Activated T-cell treated with anti-CD3 and anti-CD28 coated beads, Interleukin-2, amount 50 U/mL, for 24 hours (primary cell): ENCODE results near the gene CDC42BPB.

ENCODE experiments used
- DNase-seq: peaks from one replicate; pipeline ENCODE4 v3.0.0-alpha.2; 2020
- H3K27ac Mint-ChIP-seq: 2 replicates; pipeline ENCODE4 v1.8.0; 2020; ENCODE audit warnings: mild to moderate bottlenecking, mixed read lengths
- H3K27me3 Mint-ChIP-seq: 2 replicates; pipeline ENCODE4 v1.8.0; 2020; ENCODE audit warnings: mixed read lengths
- H3K36me3 Mint-ChIP-seq: 2 replicates; pipeline ENCODE4 v1.8.0; 2020; ENCODE audit warnings: low read depth, mixed read lengths
- H3K4me1 Mint-ChIP-seq: 2 replicates; pipeline ENCODE4 v1.8.0; 2020; ENCODE audit warnings: low read depth, mixed read lengths
- H3K4me3 Mint-ChIP-seq: 2 replicates; pipeline ENCODE4 v1.8.0; 2020; ENCODE audit warnings: mild to moderate bottlenecking, moderate library complexity, mixed read lengths
- H3K9me3 Mint-ChIP-seq: 2 replicates; pipeline ENCODE4 v1.8.0; 2020; ENCODE audit warnings: mixed read lengths

CDC42BPB gene

DNA sequence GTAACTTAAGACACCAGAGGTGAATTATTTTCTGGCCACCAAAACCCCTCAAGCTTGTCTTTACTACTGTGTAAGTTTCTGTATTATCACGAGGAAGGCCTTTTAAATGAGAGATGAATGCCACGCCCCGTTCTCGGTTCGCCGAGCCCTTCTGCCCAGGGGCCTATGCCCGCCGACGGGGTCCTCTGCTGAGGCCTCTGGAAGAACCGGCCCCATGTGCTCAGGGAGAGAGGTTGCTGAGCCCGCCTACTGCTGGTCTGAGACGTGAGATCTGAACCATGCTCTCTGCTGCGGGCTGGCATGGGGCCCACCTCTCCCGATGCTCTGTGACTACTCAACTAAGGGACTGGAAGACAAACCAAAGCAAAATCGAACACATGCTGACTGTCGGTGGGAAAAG, 113.9 kb downstream of the CDC42BPB start:
- H3K27ac Mint-ChIP-seq, result no peak overlapping the region
- H3K36me3 Mint-ChIP-seq, result peaks cover 2% of the 10 kb centered on the region
- no peaks in the 10 kb centered on the region for H3K27me3 Mint-ChIP-seq
- no peak overlapping the region for H3K4me3 Mint-ChIP-seq
- H3K9me3 Mint-ChIP-seq, result no peaks in the 10 kb centered on the region
- H3K4me1 Mint-ChIP-seq, result peaks cover 14% of the 10 kb centered on the region
- no peak for DNase-seq

- H3K9me3 Mint-ChIP-seq, result no peaks in the 10 kb centered on the region
- DNase-seq, result no peak
- H3K4me1 Mint-ChIP-seq, result peaks cover 9% of the 10 kb centered on the region
- peaks cover under 1% of the 10 kb centered on the region for H3K36me3 Mint-ChIP-seq
- no peaks in the 10 kb centered on the region for H3K27me3 Mint-ChIP-seq
- no peak overlapping the region for H3K27ac Mint-ChIP-seq
- no peak overlapping the region for H3K4me3 Mint-ChIP-seq
Measured at GRCh38 chr14:102942069-102942468, 115.3 kb downstream of the CDC42BPB start.

DNA sequence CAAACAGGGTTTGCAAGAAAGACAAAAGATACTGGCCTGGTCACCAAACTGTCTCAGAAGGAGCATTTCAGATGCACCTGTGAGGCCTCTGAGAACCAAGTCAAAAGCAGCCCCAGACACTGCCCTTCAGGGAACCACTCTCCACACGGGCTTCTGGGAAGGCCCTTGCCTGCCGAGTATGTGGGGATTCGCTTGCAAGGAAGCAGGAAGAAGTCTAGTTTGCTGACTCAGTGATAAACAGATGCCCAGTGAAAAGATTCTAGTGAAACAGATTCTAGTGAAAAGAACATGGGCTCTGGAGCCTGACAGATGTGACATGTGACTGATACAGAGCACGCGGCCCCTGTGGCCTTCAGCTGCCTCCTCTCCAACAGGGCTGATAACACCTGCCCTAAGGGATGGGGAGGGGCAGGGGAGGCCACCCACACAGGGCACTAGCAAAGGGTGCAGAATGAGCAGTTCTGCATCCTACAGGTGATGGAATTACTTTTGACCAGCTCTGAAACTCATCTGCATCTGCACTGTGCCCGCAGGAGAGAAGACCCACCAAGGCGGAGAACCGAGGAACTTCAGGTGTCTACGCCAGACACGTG, 115.8 kb downstream of the CDC42BPB start:
- no peak for DNase-seq
- Mint-ChIP-seq H3K36me3 (no peaks in the 10 kb centered on the region), H3K27me3 (no peaks in the 10 kb centered on the region), H3K9me3 (no peaks in the 10 kb centered on the region), H3K27ac (no peak overlapping the region), H3K4me3 (no peak overlapping the region), H3K4me1 (peaks cover 3% of the 10 kb centered on the region)

DNA sequence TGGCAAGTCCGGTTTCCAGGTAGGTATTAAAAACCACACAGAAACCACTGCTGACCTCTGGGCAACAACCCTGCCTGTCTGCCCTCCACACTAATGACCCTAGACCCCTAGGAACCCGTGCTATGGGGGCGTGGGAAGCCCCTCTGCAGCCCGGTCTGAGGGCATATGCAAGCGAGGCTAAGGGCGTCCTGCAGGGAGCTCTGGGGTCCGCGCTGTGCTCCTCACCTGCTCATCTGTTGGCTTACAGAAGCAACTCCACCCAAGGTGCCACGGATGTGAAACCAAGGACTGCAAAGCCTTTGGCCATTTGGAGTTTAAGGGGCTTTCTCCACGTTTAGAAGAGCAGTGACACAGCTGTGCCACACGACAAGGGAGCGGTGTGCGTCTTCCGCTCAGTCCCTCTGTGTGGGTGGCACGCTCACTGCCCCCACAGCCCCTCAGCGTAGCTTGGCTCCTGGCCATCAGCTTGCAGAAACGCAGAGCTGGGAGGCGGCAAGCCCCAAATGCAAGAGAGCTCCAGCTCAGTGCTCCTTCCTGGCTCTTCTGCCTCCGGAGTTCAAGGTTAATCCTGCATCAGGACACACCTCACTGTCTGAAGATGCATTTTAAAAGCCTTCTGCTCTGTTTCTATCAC, 116.5 kb downstream of the CDC42BPB start:
- no peak overlapping the region for H3K4me3 Mint-ChIP-seq
- H3K27ac Mint-ChIP-seq, result no peak overlapping the region
- H3K27me3 Mint-ChIP-seq, result no peaks in the 10 kb centered on the region
- no peaks in the 10 kb centered on the region for H3K4me1 Mint-ChIP-seq
- no peaks in the 10 kb centered on the region for H3K36me3 Mint-ChIP-seq
- DNase-seq, result no peak
- no peaks in the 10 kb centered on the region for H3K9me3 Mint-ChIP-seq

GRCh38 chr14:102939820-102940561, 117.4 kb downstream of the CDC42BPB start:
- Mint-ChIP-seq H3K36me3 (no peaks in the 10 kb centered on the region), H3K4me1 (no peaks in the 10 kb centered on the region), H3K27ac (no peak overlapping the region), H3K9me3 (no peaks in the 10 kb centered on the region), H3K4me3 (no peak overlapping the region), H3K27me3 (no peaks in the 10 kb centered on the region)
- DNase-seq, result no peak

DNA sequence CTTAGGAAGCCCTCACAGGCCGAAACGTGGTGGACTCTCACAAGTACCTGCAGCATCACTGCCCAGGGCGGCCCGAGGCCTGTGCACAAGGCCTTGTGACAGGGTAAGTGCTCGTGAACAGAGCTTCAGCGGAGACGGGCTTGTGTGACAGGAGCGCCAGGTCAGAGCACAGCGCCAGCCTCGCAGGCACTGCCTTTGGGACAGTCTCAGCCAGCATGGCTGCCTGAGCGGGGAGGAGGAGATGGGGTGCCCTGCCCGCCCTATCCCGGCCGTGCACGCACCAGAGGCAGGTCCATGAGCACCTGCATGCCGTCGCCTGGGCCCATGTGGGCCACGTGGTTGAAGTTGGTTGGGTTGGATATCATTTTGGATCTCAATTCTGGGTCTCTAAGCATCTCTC, 118.0 kb downstream of the CDC42BPB start:
- no peak overlapping the region for H3K4me3 Mint-ChIP-seq
- no peak for DNase-seq
- H3K27me3 Mint-ChIP-seq, result no peaks in the 10 kb centered on the region
- H3K4me1 Mint-ChIP-seq, result no peaks in the 10 kb centered on the region
- H3K27ac Mint-ChIP-seq, result no peak overlapping the region
- no peaks in the 10 kb centered on the region for H3K36me3 Mint-ChIP-seq
- no peaks in the 10 kb centered on the region for H3K9me3 Mint-ChIP-seq

DNA sequence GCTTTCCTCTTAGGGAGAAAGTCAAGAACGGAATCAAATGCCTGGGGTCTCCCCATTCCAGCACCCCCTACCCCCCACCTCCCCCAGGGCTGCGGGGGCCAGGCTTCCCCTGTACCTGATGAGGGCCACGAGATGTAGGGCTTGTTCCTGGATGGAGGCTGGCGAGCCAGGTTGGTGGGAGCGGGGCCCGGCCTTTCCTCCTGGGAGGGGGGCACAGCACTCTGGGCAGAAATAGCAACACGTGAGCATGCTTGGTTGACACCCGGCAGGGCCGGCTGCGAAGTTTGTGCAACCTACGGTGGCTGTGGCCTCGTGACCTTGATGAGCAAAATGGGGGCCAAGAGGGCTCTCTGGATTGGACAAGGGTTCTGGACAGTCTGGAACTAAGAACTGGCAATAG, 119.2 kb downstream of the CDC42BPB start:
- no peak overlapping the region for H3K4me3 Mint-ChIP-seq
- no peaks in the 10 kb centered on the region for H3K36me3 Mint-ChIP-seq
- H3K27ac Mint-ChIP-seq, result no peak overlapping the region
- H3K9me3 Mint-ChIP-seq, result no peaks in the 10 kb centered on the region
- no peaks in the 10 kb centered on the region for H3K27me3 Mint-ChIP-seq
- no peak for DNase-seq
- no peaks in the 10 kb centered on the region for H3K4me1 Mint-ChIP-seq

DNA sequence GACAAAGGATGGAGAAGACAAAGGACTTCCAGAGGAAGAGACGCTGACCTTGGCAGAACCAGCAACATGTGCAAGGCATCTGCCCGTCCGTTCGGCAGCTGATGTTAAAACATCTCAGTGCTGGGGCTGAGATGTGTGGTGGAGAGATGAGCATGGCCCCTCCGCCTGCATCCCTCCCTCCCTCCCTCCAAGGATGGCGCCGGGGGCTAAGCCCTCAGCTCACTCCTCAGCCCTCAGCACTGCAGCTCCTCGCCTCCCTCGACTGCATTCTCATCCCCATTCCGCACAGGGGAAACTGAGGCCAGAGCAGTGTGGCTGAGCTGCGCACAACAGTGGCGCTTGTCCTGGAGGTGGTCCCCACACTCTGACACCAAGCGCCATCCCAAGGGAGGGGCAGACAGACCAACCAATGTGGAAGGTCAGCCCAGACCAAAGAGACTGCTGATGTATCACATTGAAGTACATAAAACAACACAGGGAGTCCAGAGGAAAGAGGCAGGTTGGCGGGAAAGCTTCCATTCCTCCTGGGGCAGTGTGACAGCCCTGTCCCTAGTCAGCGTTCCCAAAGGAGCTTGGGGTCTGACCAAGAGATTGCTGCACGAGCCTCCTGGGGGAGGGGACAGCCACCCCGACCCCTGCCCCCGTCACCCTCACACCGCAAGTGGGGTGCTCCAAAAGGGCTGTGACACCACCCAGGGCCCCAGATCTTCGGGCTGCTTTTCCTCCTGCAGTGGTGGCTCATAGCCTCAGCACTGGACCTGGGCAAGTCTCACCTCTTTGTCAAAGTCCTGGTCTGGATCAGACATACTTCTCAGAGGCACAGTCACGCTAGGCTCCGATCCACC, 119.8 kb downstream of the CDC42BPB start:
- Mint-ChIP-seq H3K4me1 (no peaks in the 10 kb centered on the region), H3K27ac (no peak overlapping the region), H3K36me3 (no peaks in the 10 kb centered on the region), H3K4me3 (no peak overlapping the region), H3K27me3 (no peaks in the 10 kb centered on the region), H3K9me3 (no peaks in the 10 kb centered on the region)
- DNase-seq, result no peak

GRCh38 chr14:102935756-102936155, 121.6 kb downstream of the CDC42BPB start:
- no peaks in the 10 kb centered on the region for H3K36me3 Mint-ChIP-seq
- H3K4me1 Mint-ChIP-seq, result no peaks in the 10 kb centered on the region
- H3K4me3 Mint-ChIP-seq, result no peak overlapping the region
- H3K27me3 Mint-ChIP-seq, result peaks cover 10% of the 10 kb centered on the region
- DNase-seq, result no peak
- H3K27ac Mint-ChIP-seq, result no peak overlapping the region
- no peaks in the 10 kb centered on the region for H3K9me3 Mint-ChIP-seq

DNA sequence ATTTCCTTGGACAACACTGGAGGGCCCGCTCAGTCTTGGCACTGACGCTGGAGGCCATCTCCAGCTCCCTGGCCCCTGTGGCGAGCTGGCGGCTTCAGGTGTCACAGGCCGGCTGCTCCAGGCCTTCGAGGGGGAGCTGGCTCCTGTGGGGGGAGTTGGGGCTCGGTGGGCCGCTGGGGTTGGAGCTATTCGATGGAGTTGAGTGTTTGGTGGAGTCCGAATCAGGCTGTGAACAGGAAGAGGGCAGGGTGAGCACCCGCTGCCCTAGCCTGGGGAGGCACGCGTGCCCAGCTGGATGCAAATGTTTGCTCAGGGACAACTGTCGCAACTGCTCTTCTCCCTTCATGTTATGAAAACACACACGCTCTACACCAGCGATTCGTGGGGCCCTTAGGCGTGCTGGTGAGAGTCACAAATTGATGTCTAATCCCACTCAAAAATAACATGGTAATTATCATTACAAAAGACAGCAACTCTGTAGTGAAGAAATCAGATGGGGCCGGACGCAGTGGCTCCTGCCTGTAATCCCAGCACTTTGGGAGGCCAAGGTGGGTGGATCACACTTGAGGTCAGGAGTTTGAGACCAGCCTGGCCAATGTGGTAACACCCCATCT, 123.6 kb downstream of the CDC42BPB start:
- Mint-ChIP-seq H3K27me3 (peaks cover 16% of the 10 kb centered on the region), H3K4me3 (no peak overlapping the region), H3K27ac (no peak overlapping the region)

GRCh38 chr14:102932484-102933248, 124.7 kb downstream of the CDC42BPB start:
- Mint-ChIP-seq H3K27ac (no peak overlapping the region), H3K36me3 (no peaks in the 10 kb centered on the region), H3K27me3 (peaks cover 25% of the 10 kb centered on the region), H3K4me1 (peaks cover 6% of the 10 kb centered on the region), H3K9me3 (no peaks in the 10 kb centered on the region), H3K4me3 (no peak overlapping the region)
- no peak for DNase-seq

More for the DNA sequence above, 123.6 kb downstream of the CDC42BPB start:
- no peaks in the 10 kb centered on the region for H3K4me1 Mint-ChIP-seq
- DNase-seq, result no peak
- H3K9me3 Mint-ChIP-seq, result no peaks in the 10 kb centered on the region
- H3K36me3 Mint-ChIP-seq, result no peaks in the 10 kb centered on the region

DNA sequence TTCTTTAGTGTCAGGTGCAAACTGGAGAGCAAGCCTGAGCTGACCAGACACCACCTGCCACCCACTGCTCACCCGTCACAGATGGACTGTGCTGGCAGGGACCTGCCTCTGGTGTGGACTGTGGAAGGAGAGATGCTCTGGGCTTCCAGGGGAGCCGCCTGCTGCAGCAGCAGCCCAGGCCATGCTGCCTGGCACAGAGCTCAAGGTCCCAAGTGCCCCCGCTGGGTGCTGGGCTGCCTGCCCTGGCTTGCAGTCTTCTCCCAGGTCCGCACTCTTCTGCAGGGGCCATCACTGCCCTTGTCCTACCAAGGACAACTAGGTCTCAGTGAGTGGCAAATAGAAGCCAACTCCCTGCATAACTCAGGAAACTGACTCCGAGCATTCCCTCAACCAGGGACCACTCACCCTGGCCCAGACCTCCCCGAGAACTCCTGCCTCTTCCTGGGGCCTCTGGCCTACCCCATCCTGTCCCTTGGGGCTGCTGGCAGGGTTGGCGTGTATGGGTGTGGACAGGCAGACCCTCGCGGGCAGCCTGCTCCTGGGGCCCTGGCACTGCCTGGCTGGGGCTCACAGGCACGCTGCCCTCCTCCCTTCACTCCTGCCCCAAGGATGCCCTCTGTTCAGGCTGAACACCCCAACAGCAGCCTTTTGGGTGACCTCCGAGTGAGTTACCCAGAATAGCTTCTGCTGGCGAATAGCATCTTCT, 125.6 kb downstream of the CDC42BPB start:
- no peak for DNase-seq
- no peak overlapping the region for H3K27ac Mint-ChIP-seq
- peaks cover 6% of the 10 kb centered on the region for H3K4me1 Mint-ChIP-seq
- peaks cover 31% of the 10 kb centered on the region for H3K27me3 Mint-ChIP-seq
- no peak overlapping the region for H3K4me3 Mint-ChIP-seq
- H3K36me3 Mint-ChIP-seq, result no peaks in the 10 kb centered on the region
- no peaks in the 10 kb centered on the region for H3K9me3 Mint-ChIP-seq
